GM12875 (cell line): ENCODE data around the gene PRKAR1B.

Experiments
- H3K4me3 ChIP-seq: one replicate; pipeline ENCODE4 v1.5.1; 2011; ENCODE audit warnings: low read depth, low read length, control low read depth
- TF ChIP-seq, protein P1 (sequence below): IDR thresholded peaks from 2 replicates; pipeline ENCODE4 v1.5.1; 2011; ENCODE audit warnings: low read depth, mild to moderate bottlenecking, control low read depth, inconsistent platforms, low read length, moderate library complexity, borderline replicate concordance; ENCODE audit not compliant: insufficient read depth

PRKAR1B gene

DNA sequence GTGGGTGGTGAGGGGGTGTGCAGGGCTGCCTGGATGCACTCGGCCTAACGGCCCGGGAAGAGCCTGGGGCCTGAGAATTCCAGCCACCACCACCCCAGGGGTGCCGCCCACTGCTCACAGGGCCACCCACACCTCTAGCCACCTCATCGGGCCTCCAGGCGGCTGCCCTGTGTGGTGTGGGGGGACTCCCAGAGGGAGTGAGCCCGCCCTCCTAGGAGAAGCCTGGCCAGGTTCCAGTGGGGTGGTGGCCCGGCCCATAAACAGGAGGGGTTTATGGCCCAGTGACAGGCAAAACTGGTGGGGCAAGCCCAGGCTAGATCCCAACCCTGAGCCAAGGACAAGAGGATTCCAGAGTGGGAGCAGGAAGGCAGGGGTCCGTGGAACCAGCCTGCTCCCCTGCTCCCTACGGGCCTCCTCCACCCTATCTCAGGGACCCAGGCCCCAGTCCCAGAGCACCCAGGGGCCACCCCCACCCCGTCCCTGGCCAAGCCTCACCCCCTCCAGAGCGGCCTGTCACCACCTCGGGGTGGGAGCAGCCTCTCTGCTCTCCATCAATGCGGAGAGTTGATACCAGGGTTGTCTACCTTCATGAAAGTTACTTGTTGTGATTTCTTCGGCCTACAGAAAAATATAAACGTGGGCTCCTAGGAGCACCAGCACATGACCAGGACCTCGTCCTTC lies 187.2 kb downstream of the PRKAR1B start:
- TF ChIP-seq, protein P1, sequence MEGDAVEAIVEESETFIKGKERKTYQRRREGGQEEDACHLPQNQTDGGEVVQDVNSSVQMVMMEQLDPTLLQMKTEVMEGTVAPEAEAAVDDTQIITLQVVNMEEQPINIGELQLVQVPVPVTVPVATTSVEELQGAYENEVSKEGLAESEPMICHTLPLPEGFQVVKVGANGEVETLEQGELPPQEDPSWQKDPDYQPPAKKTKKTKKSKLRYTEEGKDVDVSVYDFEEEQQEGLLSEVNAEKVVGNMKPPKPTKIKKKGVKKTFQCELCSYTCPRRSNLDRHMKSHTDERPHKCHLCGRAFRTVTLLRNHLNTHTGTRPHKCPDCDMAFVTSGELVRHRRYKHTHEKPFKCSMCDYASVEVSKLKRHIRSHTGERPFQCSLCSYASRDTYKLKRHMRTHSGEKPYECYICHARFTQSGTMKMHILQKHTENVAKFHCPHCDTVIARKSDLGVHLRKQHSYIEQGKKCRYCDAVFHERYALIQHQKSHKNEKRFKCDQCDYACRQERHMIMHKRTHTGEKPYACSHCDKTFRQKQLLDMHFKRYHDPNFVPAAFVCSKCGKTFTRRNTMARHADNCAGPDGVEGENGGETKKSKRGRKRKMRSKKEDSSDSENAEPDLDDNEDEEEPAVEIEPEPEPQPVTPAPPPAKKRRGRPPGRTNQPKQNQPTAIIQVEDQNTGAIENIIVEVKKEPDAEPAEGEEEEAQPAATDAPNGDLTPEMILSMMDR = no peak
- H3K4me3 ChIP-seq = no peak overlapping the region

DNA sequence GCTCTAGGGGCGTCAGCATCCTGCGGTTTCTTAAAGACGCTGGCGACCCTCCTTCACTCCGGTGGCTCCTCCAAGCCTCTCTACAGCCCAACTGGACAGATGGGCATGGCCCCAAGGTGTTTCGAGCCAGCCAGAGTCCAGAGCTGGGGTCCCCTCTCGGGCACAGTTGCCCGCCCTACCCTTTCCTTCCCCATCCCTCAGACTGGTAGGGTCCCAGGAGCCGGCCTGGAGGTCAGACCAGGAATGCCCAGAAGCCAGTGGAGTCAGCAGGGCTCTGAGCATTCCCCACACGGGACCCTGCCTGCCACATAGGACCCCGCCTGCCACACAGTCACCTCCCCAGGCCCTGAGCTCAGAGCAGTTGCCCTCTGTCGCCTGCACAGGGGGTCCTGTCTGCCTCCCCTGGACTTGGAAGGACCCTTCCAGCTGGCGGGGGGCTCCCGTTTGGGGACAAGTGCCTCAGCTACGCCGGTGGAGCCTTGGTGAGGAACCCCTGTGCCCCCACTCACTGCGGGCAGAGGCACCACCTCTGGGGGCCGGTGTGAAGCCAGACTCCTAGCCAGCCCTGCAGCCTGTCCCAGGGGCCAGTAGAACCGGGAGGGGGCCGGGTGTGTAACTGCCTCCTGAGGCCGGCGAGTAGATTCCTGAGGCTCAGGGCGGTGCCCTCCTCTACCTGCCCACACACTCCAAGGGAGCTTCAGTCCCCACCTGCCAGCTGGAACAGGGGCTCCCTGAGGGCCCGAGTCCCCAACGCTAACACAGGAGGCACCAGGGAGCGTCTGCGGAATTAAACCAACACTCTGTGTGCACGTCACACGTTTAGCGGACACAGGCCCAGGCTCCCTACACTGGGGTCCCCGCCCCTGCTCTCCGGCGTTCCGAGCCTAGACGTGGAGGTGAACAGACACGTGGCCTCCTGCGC lies 188.1 kb downstream of the PRKAR1B start:
- TF ChIP-seq, protein P1 = no peak
- H3K4me3 ChIP-seq = no peak overlapping the region

DNA sequence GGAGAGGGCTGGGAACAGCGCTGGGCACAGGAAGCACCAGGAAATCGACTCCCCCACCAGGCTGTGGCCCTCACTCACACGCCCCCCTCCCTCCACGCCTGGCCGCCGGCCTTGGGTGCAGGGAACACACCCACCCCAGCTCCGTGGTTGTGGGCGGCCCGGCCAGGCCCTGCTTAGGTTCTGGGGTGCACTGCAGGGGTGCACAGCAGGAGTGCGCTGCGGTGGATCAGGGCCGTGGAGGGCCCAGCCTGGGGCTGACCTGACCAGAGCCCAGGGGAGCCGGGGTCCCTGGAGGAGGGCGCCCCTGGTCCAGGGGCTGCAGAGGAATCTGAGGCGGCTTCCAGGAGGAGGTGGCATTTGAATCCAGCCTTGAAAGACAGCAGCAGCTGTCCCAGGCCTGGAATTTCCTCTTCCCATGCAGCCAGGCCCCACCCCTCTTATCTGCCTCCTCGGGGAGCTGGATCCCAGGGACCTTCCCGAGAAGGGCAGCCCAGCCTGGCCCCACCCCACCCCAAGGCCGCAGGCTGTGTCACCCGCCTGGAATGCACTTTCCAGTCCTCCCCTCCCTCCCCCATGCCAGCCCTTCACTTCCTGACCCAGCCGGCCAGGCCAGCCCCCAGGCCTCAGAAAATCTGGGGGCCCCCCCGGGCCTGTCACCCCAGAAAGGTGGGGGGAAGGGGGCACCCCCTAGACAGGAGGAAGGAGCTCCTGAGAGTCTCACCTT lies 189.0 kb downstream of the PRKAR1B start:
- no peak overlapping the region for H3K4me3 ChIP-seq
- TF ChIP-seq, protein P1 = no peak

DNA sequence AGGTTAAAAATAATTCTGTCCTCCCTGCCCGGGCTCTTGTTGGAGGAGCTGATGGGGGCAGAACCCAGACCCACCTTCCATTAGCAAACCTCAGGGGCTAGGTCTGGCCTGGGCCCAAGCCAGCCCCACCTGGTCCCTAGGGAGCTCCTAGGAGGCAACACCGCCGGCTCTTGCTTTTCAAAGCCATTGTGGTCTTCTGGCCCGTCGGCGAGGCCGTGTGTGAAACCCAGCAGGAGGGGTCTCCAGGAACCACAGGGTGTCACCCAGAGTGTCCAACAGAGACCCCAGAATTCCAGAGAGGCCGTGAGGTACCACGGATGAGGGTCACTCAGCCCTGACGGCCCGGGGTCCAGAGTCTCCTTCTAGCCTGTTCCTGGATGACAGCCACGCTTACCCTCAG lies 190.8 kb downstream of the PRKAR1B start:
- TF ChIP-seq, protein P1 = no peak
- H3K4me3 ChIP-seq = no peak overlapping the region

DNA sequence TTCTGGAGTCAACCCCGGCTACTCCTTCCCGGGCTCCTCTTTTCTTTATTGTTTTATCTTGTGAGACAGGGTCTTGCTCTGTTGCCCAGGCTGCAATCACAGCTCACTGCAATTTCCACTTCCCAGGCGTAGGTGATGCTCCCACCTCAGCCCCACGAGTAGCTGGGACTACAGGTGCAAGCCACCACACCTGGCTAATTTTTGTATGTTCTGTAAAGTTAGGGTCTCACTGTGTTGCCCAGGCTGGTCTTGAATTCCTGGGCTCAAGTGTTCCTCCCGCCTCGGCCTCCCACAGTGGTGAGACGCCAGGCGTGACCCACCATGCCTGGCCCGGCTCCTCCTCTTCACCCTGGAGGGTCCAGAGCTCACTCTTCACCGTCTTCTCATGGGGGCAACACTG lies 192.1 kb downstream of the PRKAR1B start:
- no peak overlapping the region for H3K4me3 ChIP-seq
- TF ChIP-seq, protein P1 = no peak

DNA sequence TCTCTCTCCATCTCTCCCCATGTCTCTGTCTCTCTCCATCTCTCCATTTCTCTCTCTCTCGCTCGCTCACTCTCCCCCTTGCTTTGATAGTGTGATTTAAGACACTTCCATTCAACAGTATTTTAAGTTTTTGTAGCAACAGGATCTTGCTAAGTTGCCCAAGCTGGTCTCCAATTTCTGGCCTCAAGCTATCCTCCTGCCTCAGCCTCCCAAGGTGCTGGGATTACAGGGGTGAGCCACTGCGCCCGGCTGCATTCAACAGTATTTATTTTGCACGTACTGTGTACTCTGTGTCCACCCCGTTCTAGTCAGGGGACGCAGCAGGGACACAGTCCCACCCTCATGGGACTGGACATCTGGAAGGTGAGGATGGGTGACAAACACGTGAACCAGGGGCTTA lies 193.0 kb downstream of the PRKAR1B start:
- no peak overlapping the region for H3K4me3 ChIP-seq
- TF ChIP-seq, protein P1 = no peak
